Stimulated activated CD8-positive, alpha-beta memory T cell treated with anti-CD3 and anti-CD28 coated beads, Interleukin-4, amount 100 ng/mL, for 1 hour (primary cell): ENCODE results near the gene OR6B1.
"Not testable (repeated sequence)": the region's sequence is repeated elsewhere in the genome, so short reads cannot be mapped to it uniquely, and the experiment has no call there.

Experiments
- DNase-seq, 2 donors: peaks; one replicate each; pipeline ENCODE4 v3.0.0-alpha.2; 2020; ENCODE audit warnings: low read depth in 2 of 2, low spot score in 1 of 2

The OR6B1 gene

DNA sequence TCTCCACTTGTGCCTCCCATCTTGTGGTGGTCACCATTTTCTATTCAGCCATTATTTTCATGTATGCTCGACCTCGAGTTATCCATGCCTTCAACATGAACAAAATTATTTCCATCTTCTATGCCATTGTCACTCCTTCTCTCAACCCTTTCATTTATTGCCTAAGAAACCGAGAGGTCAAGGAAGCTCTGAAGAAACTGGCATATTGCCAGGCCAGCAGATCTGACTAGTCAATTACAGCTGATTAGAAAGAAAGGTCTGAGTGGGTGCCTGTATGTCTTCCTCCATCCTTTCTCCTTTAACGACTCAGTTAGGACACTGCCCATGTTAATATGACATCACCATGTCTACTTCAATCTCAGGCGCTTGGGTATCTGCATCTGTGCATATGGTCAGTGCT is 4.6 kb downstream of the OR6B1 start:
- DNase-seq = no peak

DNA sequence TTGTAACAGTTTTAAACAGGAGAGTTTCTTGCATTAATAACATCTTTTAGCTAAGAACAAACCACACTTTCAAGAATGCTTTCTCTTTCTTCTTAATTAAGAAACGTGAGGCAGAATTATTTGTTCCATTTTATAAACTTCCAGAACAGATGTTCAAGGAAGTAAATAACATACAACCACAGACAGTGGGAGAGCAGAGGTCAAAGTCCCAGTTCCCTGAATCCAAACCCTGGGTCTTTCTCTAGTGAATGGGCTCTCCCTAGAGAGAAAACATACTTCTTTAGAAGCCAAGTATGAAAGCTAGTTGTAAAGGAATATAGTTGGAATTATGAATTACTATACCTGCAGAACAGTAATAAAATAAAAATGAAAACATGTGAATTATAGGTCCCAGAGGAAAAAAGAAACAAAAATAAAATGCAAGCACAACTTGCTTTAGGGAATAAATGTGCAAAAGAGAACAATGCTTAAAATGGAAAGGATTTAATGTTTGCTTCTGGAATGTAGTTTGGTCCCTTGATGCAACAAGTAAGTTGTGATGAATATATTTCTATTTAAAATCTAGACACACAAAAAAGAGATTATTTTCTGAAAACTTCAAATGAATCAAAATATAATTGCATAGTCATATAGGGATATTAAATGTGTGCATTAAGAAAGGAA is 6.0 kb downstream of the OR6B1 start:
- no peak for DNase-seq

DNA sequence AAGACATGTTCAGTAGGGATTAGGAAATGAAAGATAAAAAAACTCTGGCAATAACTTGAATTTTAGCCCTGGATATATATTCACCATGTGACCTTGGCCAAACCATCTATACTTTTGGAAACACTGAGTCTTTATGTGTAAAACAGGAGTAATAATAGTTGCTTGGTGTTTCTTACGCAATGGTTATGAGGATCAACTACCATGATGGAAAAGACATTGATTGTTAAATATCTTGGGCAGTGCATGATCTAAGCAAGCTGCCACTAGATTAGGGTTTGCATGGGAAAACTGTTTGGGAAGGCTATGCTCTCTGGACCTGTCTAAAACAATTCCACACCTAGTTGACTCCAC is 6.5 kb downstream of the OR6B1 start:
- DNase-seq = no peak

DNA sequence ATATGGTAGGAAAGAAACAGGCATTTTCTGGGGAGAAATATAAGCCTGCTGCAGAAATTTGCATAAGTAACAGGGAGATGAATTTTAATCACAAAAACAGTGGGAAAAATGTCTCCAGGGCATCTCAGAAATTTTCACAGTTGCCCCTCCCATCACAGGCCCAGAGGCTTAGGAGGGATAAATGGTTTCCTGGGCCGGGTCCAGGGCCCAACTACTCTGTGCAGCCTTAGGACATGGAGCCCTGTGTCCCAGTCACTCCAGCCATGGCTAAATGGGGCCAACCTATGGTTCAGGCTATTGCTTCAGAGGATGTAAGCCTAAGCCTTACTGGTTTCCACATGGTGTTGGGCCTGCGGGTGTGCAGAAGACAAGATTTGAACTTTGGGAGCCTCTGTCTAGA is 9.2 kb downstream of the OR6B1 start:
- no peak for DNase-seq

DNA sequence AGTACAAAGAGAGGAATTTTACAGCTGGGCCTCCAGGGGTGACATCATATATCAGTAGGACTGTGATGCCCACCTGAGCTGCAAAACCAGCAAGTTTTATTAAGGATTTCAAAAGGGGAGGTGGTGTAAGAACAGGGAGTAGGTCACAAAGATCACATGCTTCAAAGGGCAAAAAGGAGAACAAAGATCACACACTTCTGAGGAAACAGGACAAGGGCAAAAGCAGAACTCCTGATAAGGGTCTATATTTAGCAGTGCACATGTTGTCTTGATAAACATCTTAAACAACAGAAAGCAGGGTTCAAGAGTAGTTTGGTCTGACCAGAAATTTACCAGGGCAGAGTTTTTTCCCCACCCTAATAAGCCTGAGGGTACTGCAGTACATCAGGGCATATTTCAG is 9.9 kb downstream of the OR6B1 start:
- not testable (repeated sequence) for DNase-seq

DNA sequence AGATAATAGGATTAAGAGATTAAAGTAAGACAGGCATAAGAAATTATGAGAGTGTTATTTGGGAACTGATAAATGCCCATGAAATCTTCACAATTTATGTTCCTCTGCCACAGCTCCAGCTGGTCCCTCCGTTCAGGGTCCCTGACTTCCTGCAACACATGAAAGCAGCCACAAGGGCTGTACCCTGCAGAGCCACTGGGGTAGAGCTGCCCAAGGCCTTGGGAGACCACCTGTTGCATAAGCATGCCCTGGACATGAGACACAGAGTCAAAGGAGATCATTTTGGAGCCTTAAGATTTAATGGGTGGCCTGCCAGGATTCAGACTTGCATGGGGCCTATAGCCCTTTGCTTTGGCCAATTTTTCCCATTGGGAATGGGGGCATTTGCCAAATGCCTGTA is 10.7 kb downstream of the OR6B1 start:
- DNase-seq = not testable (repeated sequence)

DNA sequence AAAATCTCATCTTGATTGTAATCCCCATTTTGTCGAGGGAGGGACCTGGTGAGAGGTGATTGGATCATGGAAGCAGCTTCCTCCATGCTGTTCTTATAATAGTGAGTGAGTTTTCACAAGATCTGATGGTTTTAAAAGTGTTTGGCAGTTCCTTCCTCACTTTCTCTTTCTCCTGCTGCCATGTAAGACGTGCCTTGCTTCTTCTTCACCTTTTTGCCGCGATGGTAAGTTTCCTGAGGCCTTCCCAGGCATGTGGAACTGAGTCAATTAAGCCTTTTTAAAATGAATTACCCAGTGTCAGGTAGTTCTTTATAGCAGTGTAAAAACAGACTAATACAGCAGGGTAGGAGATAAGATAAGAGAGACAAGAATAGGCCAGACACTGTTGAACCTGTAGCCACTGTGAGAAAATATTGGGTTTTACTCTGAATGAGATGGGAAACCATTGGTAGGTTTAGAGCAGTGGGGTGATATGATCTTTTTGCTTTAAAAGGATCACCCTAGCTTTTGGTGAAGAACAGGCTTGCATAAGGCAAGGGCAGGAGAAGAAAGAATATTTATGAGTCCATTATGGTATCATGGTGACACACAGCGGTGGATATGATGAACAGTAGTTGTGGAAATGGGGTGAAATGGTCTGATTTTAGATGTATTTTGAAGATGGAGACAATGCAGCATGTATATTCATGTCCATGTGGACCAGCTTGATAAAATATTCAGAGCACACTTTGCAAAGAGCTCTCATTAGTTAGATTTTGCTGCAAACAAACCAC is 11.5 kb downstream of the OR6B1 start:
- DNase-seq = no peak

DNA sequence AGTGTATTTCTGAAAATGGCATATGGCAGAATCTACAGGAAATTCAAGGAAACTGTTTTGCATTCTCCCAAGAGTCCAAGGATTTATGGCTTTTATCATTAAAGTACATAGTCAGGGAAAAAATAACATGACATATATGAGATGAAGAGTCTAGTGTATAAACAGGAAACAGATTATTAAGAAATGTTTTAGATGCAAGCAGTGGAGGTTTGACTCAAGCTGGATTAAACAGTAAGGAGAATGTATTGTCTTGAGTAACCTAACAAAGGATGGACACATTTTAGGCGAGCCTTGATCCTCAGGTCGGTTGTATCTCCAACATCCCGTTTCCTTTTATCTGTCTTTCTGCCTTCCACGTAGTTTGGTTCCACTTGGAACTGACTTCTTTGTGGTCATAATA is 17.9 kb downstream of the OR6B1 start:
- no peak for DNase-seq

DNA sequence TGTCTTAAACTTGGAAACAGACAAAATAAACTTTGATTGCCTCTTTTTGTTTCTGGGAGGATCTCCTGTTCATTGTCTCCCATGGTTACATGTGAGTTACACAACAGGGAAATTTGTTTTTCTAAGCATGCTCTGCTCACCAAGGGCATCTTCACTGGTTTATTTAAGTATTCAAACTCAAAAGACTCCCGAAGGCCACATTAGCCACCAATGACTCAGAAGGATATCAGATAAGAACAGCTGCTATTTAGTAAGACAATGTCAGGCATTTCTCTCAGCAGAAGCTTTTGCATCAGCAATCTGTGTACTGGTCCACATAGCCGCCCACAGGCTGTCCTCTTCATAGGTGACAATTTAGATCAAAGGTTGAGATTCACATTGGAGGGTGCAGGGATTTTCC is 19.3 kb downstream of the OR6B1 start:
- DNase-seq = no peak

DNA sequence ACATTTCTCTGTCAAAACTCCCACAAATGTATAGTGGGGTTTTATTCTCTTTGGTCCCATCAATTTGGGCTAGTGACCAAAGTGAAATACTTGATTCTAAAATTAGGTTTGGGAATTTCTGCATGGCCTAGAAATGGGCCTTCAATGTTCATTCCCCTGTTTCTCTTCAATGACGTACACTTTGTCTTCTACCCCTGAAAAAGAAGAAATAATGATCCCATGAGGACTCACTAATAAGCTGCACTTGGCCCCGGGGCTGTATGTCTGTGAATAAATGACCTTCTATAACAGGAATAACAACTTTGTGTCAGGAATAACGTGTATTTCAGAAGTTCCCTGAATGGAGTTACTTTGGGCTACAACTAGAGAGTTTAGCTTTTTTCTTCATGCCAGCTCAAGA is 20.2 kb downstream of the OR6B1 start:
- DNase-seq = no peak

DNA sequence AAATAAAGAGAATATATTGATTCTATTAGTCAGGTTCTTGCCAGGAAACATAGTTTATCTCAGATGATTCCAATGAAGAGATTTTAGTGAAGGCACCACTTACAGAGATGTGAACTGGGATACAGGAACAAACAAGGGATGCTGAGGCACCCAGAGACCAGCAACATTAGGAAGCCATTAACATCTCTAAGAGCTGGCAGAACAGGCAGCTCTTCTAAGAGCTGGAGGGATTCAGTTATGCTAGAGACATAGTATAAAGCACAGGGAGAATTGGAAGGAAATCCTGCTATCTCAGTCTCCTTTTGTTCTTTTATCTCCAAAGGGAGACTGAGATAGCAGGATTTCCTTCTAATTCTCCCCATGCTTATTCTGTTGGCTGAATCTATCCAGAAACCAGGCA is 22.0 kb downstream of the OR6B1 start:
- no peak for DNase-seq

DNA sequence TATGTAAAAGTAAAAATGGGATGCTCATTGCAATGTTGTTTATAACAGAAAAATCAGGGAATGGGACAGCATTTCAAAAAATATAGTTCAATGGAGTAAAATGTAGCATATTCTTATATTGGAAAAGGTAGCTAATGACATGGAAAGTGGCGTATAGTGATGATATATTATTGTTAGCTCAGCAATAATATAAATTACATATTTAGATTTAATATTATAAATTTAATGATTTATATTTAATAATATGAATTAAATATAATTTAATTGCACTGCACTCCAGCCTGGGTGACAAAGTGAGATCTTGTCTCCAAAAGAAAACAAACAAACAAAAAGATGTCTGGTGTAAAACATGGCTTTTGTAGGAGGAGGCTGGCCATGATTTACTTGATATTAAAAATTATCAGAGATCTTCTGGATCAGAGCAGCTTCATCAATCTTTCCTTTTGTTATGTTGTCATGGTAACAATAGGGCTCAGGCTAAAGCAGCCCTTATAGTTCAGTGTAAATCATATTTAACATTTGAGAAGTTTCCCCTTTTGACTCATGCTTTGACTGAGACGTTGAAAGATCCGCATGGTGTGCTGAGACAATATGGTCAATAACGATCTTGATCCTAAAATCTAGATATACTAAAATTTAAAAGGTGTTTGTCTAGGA is 23.2 kb downstream of the OR6B1 start:
- DNase-seq = no peak

DNA sequence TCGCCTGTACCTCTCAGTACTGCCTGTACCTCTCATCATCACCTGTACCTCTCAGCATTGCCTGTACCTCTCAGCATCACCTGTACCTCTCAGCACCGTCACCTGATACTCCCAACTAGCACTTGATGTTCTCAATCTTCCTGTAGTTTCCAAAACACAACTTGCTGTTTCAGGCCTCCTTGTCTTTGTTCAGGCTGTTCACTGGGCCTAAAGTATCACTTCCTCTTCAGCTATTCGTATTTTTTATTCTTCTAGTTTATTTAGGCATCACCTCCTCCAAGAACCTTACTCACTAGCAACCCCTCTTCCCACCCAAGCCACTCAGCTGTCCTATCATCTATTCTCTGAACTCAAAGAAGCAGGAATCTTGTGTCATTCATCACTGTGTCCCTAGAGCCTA is 24.1 kb downstream of the OR6B1 start:
- DNase-seq = no peak

DNA sequence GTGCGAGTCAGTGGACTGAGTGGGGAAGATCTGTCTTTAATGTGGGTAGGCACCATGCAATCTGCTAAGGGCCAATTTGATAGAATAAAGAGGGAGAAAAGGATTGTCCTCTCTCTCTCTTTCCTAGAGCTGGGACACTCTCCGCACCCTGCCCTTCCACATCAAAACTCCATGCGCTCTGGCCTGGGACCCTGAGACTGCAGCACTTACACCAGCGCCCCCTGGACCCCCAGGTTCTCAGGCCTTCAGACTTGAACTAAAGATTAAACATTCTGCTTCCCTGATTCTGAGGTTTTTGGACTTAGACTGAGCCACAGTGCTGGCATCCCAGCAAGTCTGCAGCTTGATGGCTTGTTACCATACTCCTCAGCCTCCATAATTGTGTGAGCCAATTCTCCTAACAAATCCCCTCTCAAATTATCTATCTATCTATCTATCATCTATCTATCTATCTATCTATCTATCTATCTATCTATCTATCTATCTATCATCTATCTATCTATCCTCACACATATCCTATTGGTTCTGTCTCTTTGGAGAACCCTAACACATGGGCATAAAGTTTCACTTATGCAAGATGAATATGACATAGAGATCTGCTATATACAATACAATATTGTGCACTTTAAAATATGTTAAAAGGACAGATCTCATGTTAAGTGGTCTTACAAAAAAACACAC is 26.2 kb downstream of the OR6B1 start:
- no peak for DNase-seq

DNA sequence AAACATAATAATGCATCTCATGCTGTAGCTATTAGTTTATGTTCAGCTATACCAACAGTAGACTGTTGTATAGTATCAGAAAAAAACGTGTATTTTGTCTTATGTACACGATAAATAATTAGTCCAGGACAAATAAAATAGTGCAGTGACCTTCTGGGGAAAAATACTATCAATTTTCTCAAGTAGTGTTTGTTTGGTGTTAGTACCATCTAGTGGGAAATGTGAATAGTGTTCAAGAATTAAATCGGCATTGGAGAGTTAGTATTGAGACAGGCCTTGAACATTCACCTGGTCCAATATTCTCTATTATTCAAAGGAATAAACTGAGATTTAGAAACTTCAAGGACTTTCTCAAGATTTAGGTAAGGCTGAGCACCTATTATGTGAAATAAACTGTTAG is 26.9 kb downstream of the OR6B1 start:
- DNase-seq = no peak

DNA sequence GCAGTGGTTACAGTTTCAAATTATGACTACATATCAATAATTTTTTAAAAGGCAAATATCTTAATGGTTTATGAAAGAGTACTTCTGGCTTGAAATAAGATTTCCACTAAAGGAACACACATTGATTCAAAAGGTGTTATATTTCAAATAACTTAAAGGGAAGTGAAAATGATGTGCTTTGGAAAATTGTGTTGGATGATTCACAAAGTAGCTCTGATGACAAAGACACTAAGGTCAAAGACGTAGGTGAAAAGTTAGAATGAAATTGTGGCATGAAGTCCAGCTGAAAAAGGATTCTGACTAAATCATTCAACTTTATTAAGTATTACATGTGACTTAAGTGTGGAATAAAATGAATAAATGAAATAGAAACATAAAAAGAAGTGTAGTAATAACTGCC is 27.9 kb downstream of the OR6B1 start:
- no peak for DNase-seq

DNA sequence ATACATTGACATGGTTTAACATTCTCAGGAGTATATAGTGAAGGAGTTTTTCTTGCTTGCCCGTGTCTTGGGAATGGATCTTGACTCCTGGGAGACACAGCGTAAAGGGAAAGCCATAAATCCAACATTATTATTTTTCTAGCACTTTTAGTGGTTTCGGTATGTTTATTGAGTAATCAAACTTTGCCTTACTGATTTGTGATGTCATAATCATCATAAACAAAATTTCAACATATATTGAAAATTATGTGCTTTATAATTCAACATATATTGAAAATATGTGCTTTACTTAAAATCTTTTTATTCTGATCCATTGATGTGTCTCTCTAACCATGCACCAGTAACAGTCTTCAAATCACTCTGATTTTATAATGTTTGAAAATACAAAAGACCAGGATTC is 28.4 kb downstream of the OR6B1 start:
- DNase-seq = no peak

DNA sequence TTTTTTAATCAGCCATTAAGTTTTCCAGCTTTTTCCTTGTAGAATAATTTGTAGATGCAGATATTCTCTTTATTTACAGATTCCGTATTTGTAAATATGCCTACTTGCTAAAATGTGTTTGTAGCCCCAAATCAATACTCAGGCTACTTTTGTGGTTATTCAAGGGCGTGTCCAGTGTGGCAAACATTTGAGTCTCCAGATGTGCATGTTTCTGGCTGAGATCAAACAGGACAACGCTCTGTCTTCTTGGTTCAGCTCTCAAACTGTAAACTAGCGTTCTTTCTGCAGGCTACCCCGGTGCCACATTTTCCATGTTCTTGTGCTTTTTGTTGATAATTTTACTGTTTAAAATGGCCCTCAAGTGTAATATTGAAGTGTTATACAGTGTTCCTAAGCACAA is 32.4 kb downstream of the OR6B1 start:
- DNase-seq = no peak

DNA sequence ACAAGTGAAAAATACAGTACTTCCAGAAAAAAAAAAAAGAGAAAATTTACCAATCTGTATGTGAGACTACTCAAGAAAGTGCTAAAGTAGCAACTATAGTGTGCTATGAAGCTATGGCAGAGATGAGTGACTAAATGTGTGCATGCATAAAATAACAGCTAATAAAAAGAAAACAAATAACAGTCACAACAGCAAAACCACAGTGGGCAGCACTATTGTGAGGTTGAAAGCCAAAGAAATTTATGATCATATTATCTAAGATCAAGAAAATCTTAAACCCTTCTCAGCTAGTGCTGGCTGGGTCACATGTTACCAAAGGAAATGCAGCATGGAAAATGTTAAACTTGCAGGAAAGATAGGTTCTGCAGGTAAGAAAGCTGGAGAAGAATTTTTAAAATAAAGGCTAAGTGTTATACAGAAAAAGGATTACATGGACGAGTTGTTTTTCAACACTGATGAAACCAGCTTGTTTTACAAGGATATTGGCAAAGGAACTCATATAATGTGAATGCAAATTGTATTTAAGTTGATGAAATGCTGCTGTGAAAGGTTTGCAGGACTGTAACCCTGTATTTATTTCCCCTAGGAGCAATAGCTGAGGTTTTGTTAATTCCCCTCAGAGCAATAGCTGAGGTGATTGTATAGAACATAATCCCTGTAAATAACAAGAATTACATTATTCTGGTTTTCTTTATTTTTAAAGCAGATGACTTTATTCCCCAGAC is 33.0 kb downstream of the OR6B1 start:
- no peak for DNase-seq

DNA sequence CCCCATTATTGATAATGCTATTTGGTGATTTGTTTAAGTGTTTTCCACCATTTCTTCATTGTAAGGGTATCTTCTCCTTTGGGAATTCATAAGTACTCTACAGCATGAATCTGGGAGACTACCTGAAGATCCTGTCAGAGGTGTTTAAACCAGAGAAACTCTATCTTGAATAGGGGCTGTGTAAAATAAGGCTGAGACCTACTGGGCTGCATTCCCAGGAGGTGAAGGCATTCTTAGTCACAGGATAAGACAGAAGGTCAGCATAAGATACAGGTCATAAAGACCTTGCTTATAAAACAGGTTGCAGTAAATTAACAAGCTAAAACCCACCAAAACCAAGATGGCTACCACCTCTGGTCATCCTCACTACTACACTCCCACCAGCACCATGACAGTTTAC is 35.3 kb downstream of the OR6B1 start:
- no peak for DNase-seq

DNA sequence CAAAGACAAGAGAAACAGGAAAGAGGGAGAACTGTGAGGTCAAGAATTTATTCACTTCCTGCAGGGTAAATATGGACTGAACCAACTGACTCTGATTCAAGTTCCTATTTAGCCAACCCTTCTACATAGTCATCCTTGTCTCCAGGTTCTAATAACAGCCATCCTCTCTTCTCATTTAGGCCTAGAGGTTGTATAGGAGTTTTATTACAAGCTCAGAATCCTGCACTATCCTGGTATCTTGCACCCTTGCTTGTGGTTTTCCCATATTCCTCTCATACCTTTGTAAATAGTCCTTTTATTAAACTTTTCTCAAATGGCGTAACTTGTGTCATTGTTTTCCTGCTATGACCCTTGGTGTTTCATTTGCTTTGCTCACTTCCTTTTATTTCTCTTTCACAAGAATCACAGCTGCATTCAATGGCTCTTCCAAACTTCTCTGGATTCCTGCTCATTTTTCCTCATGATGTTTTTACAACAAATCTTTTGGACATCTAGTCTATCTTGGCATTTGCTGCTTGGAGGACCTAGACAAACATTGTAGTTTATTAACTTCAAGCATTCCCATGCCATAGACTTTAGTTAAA is 36.3 kb downstream of the OR6B1 start:
- no peak for DNase-seq
